ENCODE data around the gene GNAT3.

- TF ChIP-seq POLR2A (IDR thresholded peaks at IDR 0.05) = no peak
- no peak for TF ChIP-seq POLR2AphosphoS5 (IDR thresholded peaks at IDR 0.05)
- TF ChIP-seq, protein P1, sequence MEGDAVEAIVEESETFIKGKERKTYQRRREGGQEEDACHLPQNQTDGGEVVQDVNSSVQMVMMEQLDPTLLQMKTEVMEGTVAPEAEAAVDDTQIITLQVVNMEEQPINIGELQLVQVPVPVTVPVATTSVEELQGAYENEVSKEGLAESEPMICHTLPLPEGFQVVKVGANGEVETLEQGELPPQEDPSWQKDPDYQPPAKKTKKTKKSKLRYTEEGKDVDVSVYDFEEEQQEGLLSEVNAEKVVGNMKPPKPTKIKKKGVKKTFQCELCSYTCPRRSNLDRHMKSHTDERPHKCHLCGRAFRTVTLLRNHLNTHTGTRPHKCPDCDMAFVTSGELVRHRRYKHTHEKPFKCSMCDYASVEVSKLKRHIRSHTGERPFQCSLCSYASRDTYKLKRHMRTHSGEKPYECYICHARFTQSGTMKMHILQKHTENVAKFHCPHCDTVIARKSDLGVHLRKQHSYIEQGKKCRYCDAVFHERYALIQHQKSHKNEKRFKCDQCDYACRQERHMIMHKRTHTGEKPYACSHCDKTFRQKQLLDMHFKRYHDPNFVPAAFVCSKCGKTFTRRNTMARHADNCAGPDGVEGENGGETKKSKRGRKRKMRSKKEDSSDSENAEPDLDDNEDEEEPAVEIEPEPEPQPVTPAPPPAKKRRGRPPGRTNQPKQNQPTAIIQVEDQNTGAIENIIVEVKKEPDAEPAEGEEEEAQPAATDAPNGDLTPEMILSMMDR (IDR thresholded peaks at IDR 0.05) = no peak
- TF ChIP-seq EP300 (IDR thresholded peaks at IDR 0.05) = no peak
Observed at GRCh38 chr7:80510021-80510420, 1.8 kb downstream of the GNAT3 start.

Measured in sigmoid colon (tissue), 4 donors.